Hepatocyte (in vitro differentiated cells): ENCODE results near the gene SLCO2A1. TPM values are rescaled to one million over a fixed set of nuclear protein-coding genes. Genes with fewer than 3 reads are reported as not detected.

Experiments used
- DNase-seq: peaks from one replicate; pipeline ENCODE4 v3.0.0-alpha.2; 2016; ENCODE audit warnings: low spot score
- H2AFZ ChIP-seq: fragments of 200-600 bp; sonication (generic); 2 replicates; pipeline ENCODE4 v1.6.0; 2016; ENCODE audit warnings: antibody characterized with exemption, mild to moderate bottlenecking
- H3K27ac ChIP-seq: fragments of 200-600 bp; sonication (generic); 2 replicates; pipeline ENCODE4 v1.5.1; 2016; ENCODE audit warnings: mild to moderate bottlenecking
- H3K27me3 ChIP-seq: fragments of 200-600 bp; sonication (generic); 2 replicates; pipeline ENCODE4 v1.6.1; 2016
- H3K36me3 ChIP-seq: fragments of 200-600 bp; sonication (generic); replicated peaks from 2 replicates; pipeline ENCODE4 v1.5.1; 2016; ENCODE audit warnings: low read depth; ENCODE audit not compliant: insufficient read depth
- H3K4me1 ChIP-seq: fragments of 200-600 bp; sonication (generic); 2 replicates; pipeline ENCODE4 v1.5.1; 2016; ENCODE audit warnings: mild to moderate bottlenecking, moderate library complexity; ENCODE audit not compliant: insufficient read depth
- H3K4me2 ChIP-seq: fragments of 200-600 bp; sonication (generic); 2 replicates; pipeline ENCODE4 v1.6.0; 2016
- H3K4me3 ChIP-seq: fragments of 200-600 bp; sonication (generic); 2 replicates; pipeline ENCODE4 v1.5.1; 2016; ENCODE audit warnings: mild to moderate bottlenecking
- H3K79me2 ChIP-seq: fragments of 200-600 bp; sonication (generic); 2 replicates; pipeline ENCODE4 v1.6.0; 2017; ENCODE audit warnings: mild to moderate bottlenecking
- H3K9me2 ChIP-seq: fragments of 200-600 bp; sonication (generic); replicated peaks from 2 replicates; pipeline ENCODE4 v1.6.0; 2017; ENCODE audit warnings: mild to moderate bottlenecking; ENCODE audit not compliant: insufficient read depth
- H3K9me3 ChIP-seq: fragments of 200-600 bp; sonication (generic); 2 replicates; pipeline ENCODE4 v1.5.1; 2016; ENCODE audit warnings: low read depth, mild to moderate bottlenecking
- H4K20me1 ChIP-seq: fragments of 200-600 bp; sonication (generic); 2 replicates; pipeline ENCODE4 v1.6.0; 2016; ENCODE audit warnings: mild to moderate bottlenecking; ENCODE audit not compliant: insufficient read depth, poor library complexity, severe bottlenecking
- EZH2 ChIP-seq: fragments of 200-600 bp; sonication (generic); IDR thresholded peaks from 2 replicates; pipeline ENCODE4 v1.6.1; 2016; ENCODE audit warnings: antibody characterized with exemption, mild to moderate bottlenecking, borderline replicate concordance
- EZH2phosphoT487 ChIP-seq: fragments of 200-600 bp; sonication (generic); IDR thresholded peaks from one replicate; pipeline ENCODE4 v1.6.1; 2018; ENCODE audit warnings: antibody characterized with exemption, mild to moderate bottlenecking, low read depth, moderate library complexity; ENCODE audit not compliant: unreplicated experiment, severe bottlenecking
- WGBS: methylation state at CpG from one replicate; pipeline ENCODE4 v1.1.6; 2016; ENCODE audit warnings: low lambda C conversion rate; ENCODE audit errors: missing lambda C conversion rate; 5-methylcytosine and 5-hydroxymethylcytosine counted together
- polyA plus RNA-seq: library from polyadenylated mRNA; unstranded; fragments of >200 nt; fragmentation: Nextera tagmentation; extraction: Ambion mirVana; gene quantifications from 2 replicates; pipeline ENCODE4 v1.2.1, GENCODE V29; 2016
- total RNA-seq: library from RNA; depleted of rRNA; stranded (reverse); fragments of >200 nt; gene quantifications from 2 replicates; pipeline ENCODE4 v1.2.3, GENCODE V29; 2014
- TF ChIP-seq, protein P1 (sequence below): fragments of 200-600 bp; sonication (generic); IDR thresholded peaks from 2 replicates; pipeline ENCODE4 v1.5.1; 2016; ENCODE audit warnings: antibody characterized with exemption, mild to moderate bottlenecking; ENCODE audit not compliant: poor library complexity

The SLCO2A1 gene
- total and polyA plus RNA-seq, 2 experiments from 2014 or later: 2.3 to 8.4 TPM

DNA sequence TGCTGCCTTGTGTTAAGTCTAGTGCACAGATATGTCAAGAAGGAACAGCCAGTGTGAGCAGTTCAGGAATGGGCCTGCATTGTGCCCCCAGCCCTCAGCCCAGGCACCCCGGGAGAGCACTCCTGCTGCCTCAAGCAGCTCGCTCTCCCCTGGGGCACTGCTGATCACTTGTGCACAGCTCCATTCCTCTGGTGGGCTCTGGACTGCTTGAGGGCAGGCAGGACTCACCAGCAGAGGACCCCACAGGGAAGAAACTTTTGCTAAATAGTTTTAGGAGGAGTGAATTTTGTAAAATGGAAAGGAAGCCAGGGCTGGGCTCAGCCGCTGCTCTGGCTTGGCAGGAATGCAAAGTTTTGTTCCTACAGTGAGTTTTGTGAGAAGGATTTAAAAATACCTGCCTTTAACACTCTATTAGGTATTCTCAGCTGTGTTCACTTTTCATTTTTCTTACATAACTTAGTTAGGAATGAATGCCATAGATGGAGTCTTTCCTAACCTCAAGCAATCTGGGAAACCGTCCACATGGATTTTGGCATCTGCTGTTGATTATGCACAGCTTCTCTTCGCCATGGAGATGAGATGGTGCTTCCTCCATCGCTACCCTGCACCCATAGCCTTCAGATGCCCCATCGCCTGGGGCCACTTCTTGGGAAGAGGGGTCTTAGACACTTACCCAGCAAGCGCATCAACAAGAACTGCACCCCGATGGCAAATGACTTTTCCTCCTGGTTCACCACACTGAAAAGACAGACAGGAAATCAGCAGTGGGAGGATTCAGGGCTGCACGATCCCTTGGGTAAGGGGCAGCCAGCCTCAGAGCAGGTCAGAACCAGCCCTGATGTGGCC is 91.7 kb downstream of the SLCO2A1 start:
- Histone ChIP-seq H3K79me2 (no peaks in the 10 kb centered on the region), H3K9me2 (no peaks in the 10 kb centered on the region), H4K20me1 (no peaks in the 10 kb centered on the region), H3K9me3 (no peaks in the 10 kb centered on the region), H3K36me3 (no peaks in the 10 kb centered on the region), H3K4me1 (peaks cover 6% of the 10 kb centered on the region), H3K4me3 (no peak overlapping the region), H2AFZ (no peak overlapping the region), H3K4me2 (no peak overlapping the region), H3K27ac (no peak overlapping the region), H3K27me3 (no peaks in the 10 kb centered on the region)
- TF ChIP-seq EZH2 (no peak), EZH2phosphoT487 (no peak)
- TF ChIP-seq, protein P1, sequence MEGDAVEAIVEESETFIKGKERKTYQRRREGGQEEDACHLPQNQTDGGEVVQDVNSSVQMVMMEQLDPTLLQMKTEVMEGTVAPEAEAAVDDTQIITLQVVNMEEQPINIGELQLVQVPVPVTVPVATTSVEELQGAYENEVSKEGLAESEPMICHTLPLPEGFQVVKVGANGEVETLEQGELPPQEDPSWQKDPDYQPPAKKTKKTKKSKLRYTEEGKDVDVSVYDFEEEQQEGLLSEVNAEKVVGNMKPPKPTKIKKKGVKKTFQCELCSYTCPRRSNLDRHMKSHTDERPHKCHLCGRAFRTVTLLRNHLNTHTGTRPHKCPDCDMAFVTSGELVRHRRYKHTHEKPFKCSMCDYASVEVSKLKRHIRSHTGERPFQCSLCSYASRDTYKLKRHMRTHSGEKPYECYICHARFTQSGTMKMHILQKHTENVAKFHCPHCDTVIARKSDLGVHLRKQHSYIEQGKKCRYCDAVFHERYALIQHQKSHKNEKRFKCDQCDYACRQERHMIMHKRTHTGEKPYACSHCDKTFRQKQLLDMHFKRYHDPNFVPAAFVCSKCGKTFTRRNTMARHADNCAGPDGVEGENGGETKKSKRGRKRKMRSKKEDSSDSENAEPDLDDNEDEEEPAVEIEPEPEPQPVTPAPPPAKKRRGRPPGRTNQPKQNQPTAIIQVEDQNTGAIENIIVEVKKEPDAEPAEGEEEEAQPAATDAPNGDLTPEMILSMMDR: no peak
- 75% methylated on average over 10 of the region's 10 CpGs for WGBS
- no peak for DNase-seq

DNA sequence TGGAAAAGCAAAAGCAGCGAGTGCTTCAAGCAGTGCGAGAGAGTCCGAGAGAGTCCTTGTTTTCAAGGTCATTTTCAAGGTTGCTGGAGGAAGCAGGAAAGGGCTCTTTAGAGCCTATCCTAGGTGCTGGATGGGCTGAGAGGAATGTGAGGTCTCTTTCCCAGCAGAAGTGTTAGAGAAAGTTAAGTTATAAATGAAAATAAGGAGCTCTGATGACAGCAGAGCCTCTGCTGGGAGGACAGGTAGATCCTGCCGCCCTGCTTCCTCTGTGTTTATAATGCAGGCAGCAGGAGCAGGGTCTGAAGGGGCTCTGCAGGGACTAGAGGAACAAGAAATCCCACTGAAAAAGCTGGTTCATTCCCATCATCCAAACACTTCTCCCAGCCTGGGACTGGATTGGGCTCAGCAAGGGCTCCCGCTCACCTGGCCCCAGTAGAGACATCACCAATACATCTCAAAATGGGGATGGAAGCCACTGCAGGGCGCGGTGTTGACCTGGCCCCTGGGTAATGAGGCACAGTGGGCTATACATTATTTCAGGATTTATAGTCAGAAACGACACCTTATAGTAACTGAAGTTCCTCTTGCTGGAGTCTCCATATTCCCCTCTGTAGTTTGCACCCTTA is 92.6 kb downstream of the SLCO2A1 start:
- Histone ChIP-seq H3K4me2 (no peak overlapping the region), H3K4me1 (peaks cover 3% of the 10 kb centered on the region), H3K36me3 (no peaks in the 10 kb centered on the region), H3K4me3 (no peak overlapping the region), H2AFZ (no peak overlapping the region), H3K9me2 (no peaks in the 10 kb centered on the region), H3K9me3 (no peaks in the 10 kb centered on the region), H3K27ac (no peak overlapping the region), H4K20me1 (no peaks in the 10 kb centered on the region), H3K79me2 (no peaks in the 10 kb centered on the region), H3K27me3 (no peaks in the 10 kb centered on the region)
- DNase-seq: no peak
- WGBS: 75% methylated on average over 8 of the region's 8 CpGs
- TF ChIP-seq EZH2phosphoT487: no peak
- TF ChIP-seq EZH2: no peak
- TF ChIP-seq, protein P1: no peak

GRCh38 chr3:133935843-133936769 is 93.6 kb downstream of the SLCO2A1 start:
- 95% methylated on average over 13 of the region's 13 CpGs for WGBS
- H3K4me2 ChIP-seq: no peak overlapping the region
- H3K9me2 ChIP-seq: no peaks in the 10 kb centered on the region
- H3K9me3 ChIP-seq: no peaks in the 10 kb centered on the region
- no peak for TF ChIP-seq EZH2phosphoT487
- TF ChIP-seq, protein P1: no peak
- no peak for TF ChIP-seq EZH2
- H3K4me1 ChIP-seq: peaks cover 3% of the 10 kb centered on the region
- no peaks in the 10 kb centered on the region for H3K36me3 ChIP-seq
- H3K79me2 ChIP-seq: no peaks in the 10 kb centered on the region
- H3K27me3 ChIP-seq: no peaks in the 10 kb centered on the region
- no peak overlapping the region for H2AFZ ChIP-seq
- no peak overlapping the region for H3K4me3 ChIP-seq
- DNase-seq: no peak
- no peak overlapping the region for H3K27ac ChIP-seq
- no peaks in the 10 kb centered on the region for H4K20me1 ChIP-seq
